AG10803 (cell line): ENCODE measurements around the gene KCNJ6.
A peak's percentile ranks its signal among the peaks of the same experiment; 100 is the strongest.
"Not testable (repeated sequence)": the region's sequence is repeated elsewhere in the genome, so short reads cannot be mapped to it uniquely, and the experiment has no call there.

Experiments
- DNase-seq: peaks from one replicate; pipeline ENCODE4 v3.0.0; 2010; ENCODE audit warnings: low read depth
- H3K4me3 ChIP-seq: 2 replicates; pipeline ENCODE4 v1.5.1; 2011; ENCODE audit warnings: mild to moderate bottlenecking, low read length, control low read depth
- TF ChIP-seq, protein P1 (sequence below): conservative IDR thresholded peaks from 2 replicates; pipeline ENCODE4 v1.5.1; 2011; ENCODE audit warnings: mild to moderate bottlenecking, low read length, control low read depth, inconsistent platforms

Gene KCNJ6

DNA sequence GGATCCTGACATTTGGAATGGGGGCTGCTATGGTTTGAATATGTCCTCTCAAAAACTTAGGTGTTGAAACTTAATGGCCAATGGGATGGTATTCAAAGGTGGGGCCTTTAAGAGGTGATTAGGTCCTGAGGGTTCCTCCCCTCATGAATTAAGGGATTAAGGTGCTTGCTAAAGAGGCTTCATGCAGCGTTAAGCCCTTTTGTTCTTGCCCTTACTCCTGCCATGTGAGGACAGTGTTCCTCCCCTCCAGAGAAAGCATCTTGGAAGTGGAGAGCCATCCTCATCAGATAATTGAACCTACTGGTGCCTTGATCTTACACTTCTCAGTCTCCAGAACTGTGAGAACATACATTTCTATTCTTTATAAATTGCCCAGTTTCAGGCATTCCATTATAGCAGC lies 146.6 kb downstream of the KCNJ6 start:
- H3K4me3 ChIP-seq = no peak overlapping the region
- TF ChIP-seq, protein P1, sequence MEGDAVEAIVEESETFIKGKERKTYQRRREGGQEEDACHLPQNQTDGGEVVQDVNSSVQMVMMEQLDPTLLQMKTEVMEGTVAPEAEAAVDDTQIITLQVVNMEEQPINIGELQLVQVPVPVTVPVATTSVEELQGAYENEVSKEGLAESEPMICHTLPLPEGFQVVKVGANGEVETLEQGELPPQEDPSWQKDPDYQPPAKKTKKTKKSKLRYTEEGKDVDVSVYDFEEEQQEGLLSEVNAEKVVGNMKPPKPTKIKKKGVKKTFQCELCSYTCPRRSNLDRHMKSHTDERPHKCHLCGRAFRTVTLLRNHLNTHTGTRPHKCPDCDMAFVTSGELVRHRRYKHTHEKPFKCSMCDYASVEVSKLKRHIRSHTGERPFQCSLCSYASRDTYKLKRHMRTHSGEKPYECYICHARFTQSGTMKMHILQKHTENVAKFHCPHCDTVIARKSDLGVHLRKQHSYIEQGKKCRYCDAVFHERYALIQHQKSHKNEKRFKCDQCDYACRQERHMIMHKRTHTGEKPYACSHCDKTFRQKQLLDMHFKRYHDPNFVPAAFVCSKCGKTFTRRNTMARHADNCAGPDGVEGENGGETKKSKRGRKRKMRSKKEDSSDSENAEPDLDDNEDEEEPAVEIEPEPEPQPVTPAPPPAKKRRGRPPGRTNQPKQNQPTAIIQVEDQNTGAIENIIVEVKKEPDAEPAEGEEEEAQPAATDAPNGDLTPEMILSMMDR = no peak
- no peak for DNase-seq

DNA sequence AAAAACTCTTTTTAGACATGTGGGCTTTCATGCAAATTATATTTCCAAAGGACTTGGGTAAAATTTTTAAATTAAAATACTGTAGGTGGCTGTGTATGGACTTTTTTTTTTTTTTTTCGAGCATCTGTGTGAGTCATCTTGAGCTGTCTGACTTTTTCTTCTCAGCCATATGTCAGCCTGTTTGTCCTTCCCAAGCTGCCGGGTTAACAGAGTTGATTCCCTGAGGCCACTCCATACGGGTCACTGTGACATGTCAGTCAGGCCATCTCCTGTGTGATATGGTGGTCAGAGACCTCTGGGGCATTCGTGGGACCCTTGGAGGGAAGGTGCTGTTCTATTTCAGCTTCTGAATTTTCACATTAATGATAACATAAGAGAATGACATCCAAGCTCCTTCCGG lies 148.3 kb downstream of the KCNJ6 start:
- peak; percentile 43 for DNase-seq
- TF ChIP-seq, protein P1 = no peak
- H3K4me3 ChIP-seq = no peak overlapping the region

DNA sequence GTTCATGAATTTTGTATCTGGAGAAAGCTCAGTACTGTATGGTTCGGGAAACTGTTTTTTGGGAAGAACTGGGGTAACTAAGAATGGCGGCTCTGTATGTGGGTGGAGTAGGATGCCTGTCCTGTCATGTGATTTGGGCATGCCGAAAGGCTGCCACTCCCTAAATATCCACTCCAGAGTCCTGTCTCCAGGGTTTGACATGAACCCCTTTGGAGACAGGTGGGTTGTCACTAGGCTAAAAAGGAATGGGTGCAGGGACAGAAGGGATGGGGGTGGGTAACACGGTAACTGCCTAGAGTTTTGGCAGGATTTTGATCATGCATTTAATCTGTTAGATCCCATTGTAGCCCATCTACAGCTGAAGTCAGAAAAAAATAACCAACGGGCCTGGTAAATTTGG lies 150.1 kb downstream of the KCNJ6 start:
- H3K4me3 ChIP-seq = no peak overlapping the region
- TF ChIP-seq, protein P1 = no peak
- DNase-seq = no peak

DNA sequence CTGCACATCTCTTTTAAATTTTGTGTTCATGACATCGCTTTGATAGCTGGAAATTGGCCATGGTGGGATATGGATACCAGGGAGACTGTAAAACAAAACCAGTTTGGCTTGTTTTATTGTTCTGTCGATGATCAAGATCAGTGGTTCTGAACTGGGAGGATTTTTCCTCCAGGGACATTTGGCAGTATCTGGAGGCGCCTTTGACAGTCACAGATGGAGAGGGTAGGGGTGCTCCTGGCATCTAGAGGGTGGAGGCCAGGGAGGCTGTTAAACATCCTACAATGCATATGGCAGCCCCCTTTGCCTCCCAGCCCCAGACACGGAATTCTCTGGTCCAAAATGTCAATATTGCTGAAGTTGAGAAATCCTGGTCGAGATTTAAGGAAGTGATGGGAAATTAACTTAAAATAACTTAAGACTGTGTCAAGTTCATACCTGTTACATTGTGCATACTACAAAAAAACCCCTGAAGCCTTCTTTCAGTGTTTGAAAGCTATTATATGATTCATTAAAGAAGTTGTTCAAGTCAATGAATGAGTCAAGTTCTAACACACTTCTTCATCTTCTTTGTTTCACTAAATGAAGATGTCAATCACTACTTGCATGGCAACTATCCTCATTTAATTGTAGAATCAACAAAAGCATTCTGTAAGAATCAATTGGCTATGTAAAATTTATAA lies 150.9 kb downstream of the KCNJ6 start:
- no peak for DNase-seq
- TF ChIP-seq, protein P1 = no peak
- H3K4me3 ChIP-seq = no peak overlapping the region

DNA sequence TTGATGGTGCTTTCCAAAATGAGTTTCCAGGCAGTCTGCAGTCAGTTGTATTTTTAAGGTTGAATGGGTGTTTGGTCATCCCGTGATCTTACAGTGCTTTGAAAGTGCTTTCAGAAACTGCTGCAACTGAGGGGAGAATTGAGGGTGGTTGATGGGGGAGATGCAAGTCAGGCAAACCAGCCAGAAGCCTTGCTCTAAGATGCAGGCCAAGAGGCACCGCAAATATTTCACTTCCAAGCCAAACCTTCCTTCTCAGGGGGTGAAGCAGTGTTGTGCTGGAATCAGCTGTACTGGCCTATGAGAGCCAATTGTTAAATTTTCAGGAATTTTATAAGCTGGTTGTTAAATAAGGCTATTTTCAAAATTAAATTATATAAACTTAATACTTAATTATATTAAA lies 151.6 kb downstream of the KCNJ6 start:
- H3K4me3 ChIP-seq = no peak overlapping the region
- TF ChIP-seq, protein P1 = no peak

DNA sequence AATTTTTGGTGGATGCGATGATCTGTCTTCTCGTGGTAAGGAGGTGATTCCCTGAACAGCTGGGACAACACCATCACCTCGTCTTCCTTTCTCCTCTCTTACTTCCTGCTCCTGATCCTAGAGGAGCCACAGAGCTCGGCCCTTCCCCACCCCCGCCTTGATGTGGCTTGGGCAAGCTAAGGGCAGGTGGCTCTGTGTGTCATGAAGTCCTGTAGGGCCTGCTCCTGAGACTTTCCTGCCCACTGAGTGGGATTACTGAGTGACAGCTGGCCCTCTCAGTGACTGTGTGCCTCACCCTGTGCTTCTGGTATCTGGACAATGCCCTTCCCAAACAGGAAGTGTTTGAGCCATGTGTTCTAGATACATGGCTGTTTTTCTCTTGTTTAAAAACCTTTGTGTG lies 153.0 kb downstream of the KCNJ6 start:
- no peak for DNase-seq
- TF ChIP-seq, protein P1 = no peak
- H3K4me3 ChIP-seq = no peak overlapping the region

More for the DNA sequence above, 151.6 kb downstream of the KCNJ6 start:
- peak; percentile 62 for DNase-seq

DNA sequence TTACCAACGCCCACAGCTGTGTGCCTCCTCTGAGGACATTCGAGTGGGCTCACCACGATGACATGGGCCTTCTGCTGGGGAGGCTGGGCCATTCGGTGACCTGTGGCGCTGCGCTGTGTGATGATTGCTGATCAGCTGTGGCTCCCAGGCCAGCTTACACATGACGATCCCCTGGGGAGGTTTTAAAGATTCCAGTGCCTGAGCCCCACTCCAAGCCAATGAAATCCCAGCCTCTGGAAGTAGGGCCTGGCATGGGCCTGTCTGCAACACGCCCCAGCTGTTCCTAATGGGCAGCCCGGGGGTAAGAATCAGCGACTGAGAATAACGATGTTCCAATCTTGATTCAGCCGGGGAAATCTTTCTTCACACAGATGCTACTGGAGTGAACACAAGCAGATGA lies 153.7 kb downstream of the KCNJ6 start:
- H3K4me3 ChIP-seq = no peak overlapping the region
- peak; percentile 14 for DNase-seq
- TF ChIP-seq, protein P1 = no peak

DNA sequence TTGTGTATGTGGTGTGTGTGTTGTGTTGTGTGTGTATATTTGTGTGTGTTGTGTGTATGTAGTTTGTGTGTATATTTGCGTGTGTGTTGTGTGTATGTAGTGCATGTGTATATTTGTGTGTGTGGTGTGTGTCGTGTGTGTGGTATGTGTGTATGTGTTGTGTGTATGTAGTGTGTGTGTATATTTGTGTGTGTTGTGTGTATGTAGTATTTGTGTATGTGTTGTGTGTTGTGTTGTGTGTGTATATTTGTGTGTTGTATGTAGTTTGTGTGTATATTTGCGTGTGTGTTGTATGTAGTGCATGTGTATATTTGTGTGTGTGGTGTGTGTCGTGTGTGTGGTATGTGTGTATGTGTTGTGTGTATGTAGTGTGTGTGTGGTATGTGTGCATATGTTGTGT lies 154.9 kb downstream of the KCNJ6 start:
- not testable (repeated sequence) for H3K4me3 ChIP-seq, DNase-seq
